Spinal cord (tissue), 10 donors: ENCODE measurements around the gene WWOX. TPM values are rescaled to one million over a fixed set of nuclear protein-coding genes. Genes with fewer than 3 reads are reported as not detected.

Experiments used
- DNase-seq, 6 donors: peaks; one replicate each; pipeline versions ENCODE4 v3.0.0 to v3.0.0-alpha.2; 2013 to 2015; ENCODE audit warnings: low spot score in 6 of 6, low read depth in 4 of 6
- H3K27ac ChIP-seq: one replicate; pipeline ENCODE4 v1.5.1; 2013; ENCODE audit warnings: low read depth, low read length, control low read depth
- H3K27me3 ChIP-seq: one replicate; pipeline ENCODE4 v1.6.1; 2013; ENCODE audit warnings: low read length; ENCODE audit not compliant: control insufficient read depth, insufficient read depth
- H3K36me3 ChIP-seq: one replicate; pipeline ENCODE4 v1.6.1; 2013; ENCODE audit warnings: low read length; ENCODE audit not compliant: control insufficient read depth, insufficient read depth
- H3K4me1 ChIP-seq: one replicate; pipeline ENCODE4 v1.6.1; 2013; ENCODE audit warnings: low read length; ENCODE audit not compliant: control insufficient read depth, insufficient read depth
- H3K4me3 ChIP-seq: one replicate; pipeline ENCODE4 v1.5.1; 2013; ENCODE audit warnings: low read depth, low read length, control low read depth
- H3K9me3 ChIP-seq: one replicate; pipeline ENCODE4 v1.6.1; 2013; ENCODE audit warnings: low read length; ENCODE audit not compliant: control insufficient read depth, insufficient read depth
- WGBS: methylation state at CpG from one replicate; pipeline ENCODE4 v1.1.5; 2013; ENCODE audit warnings: missing lambda C conversion rate; ENCODE audit not compliant: insufficient coverage; 5-methylcytosine and 5-hydroxymethylcytosine counted together
- polyA plus RNA-seq, 2 donors: library from polyadenylated mRNA; unstranded; fragments of 120-200 nt; gene quantifications; one replicate each; pipeline ENCODE4 v1.2.1, GENCODE V29; 2013; ENCODE audit not compliant: insufficient read length in 2 of 2
- total RNA-seq, 2 donors: library from RNA; depleted of rRNA in 1 of 2; stranded (reverse); fragments of 120-200 nt in 1 of 2; fragments of >200 nt in 1 of 2; gene quantifications; one replicate each; pipeline versions ENCODE4 v1.2.3 to v1.2.4, GENCODE V29; 2013 to 2014
- donor health status: healthy.

The WWOX gene
- total and polyA plus RNA-seq, 4 donors, result 27.5 to 51.5 (median 32.5) TPM

- peak in 1 of 6 donors; percentile 23 for DNase-seq
- H3K27ac ChIP-seq, result no peak overlapping the region
- H3K36me3 ChIP-seq, result no peaks in the 10 kb centered on the region
- WGBS, result 81% methylated on average over 7 of the region's 10 CpGs
- no peaks in the 10 kb centered on the region for H3K4me1 ChIP-seq
- H3K9me3 ChIP-seq, result no peaks in the 10 kb centered on the region
- no peaks in the 10 kb centered on the region for H3K27me3 ChIP-seq
- H3K4me3 ChIP-seq, result no peak overlapping the region
Observed at GRCh38 chr16:79089735-79090284, 990.4 kb downstream of the WWOX start.

DNA sequence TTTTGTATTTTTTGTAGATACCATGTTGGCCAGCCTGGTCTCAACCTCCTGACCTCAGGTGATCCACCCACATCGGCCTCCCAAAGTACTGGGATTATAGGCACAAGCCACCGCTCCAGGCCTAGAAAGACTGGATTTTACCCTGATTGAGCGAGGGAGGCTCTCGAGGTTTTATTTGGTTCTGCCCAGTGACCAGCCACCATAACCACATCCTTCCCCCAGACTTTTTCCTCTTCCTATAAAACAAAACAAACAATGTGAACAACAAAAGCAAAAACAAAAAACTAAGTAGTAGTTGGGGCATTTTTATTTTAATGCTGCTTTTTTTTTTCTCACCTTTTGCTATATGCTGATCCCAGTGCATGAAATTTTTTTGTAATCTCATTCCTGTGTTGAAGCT, 991.5 kb downstream of the WWOX start:
- no peaks in the 10 kb centered on the region for H3K27me3 ChIP-seq
- H3K4me3 ChIP-seq, result no peak overlapping the region
- no peak for DNase-seq
- H3K4me1 ChIP-seq, result peaks cover 1% of the 10 kb centered on the region
- H3K27ac ChIP-seq, result no peak overlapping the region
- WGBS, result 94% methylated on average over 2 of the region's 4 CpGs
- H3K36me3 ChIP-seq, result no peaks in the 10 kb centered on the region
- H3K9me3 ChIP-seq, result no peaks in the 10 kb centered on the region

- H3K27me3 ChIP-seq, result no peaks in the 10 kb centered on the region
- WGBS, result no CpG with 5 or more reads among the region's 5 CpGs
- DNase-seq, result no peak
Observed at GRCh38 chr16:79092846-79093245, 993.4 kb downstream of the WWOX start.

GRCh38 chr16:79093554-79093967, 994.1 kb downstream of the WWOX start:
- Histone ChIP-seq H3K27ac (no peak overlapping the region), H3K4me1 (peaks cover 5% of the 10 kb centered on the region), H3K36me3 (no peaks in the 10 kb centered on the region), H3K4me3 (no peak overlapping the region), H3K9me3 (no peaks in the 10 kb centered on the region), H3K27me3 (no peaks in the 10 kb centered on the region)
- DNase-seq, result no peak
- 95% methylated on average over 3 of the region's 10 CpGs for whole genome bisulfite sequencing

More at GRCh38 chr16:79092846-79093245, 993.4 kb downstream of the WWOX start:
- Histone ChIP-seq H3K36me3 (no peaks in the 10 kb centered on the region), H3K9me3 (no peaks in the 10 kb centered on the region), H3K4me1 (peaks cover 5% of the 10 kb centered on the region), H3K27ac (no peak overlapping the region), H3K4me3 (no peak overlapping the region)

GRCh38 chr16:79096246-79096645, 996.8 kb downstream of the WWOX start:
- Histone ChIP-seq H3K9me3 (no peaks in the 10 kb centered on the region), H3K4me1 (peaks cover 5% of the 10 kb centered on the region)
- 74% methylated on average over 7 of the region's 7 CpGs for WGBS

DNA sequence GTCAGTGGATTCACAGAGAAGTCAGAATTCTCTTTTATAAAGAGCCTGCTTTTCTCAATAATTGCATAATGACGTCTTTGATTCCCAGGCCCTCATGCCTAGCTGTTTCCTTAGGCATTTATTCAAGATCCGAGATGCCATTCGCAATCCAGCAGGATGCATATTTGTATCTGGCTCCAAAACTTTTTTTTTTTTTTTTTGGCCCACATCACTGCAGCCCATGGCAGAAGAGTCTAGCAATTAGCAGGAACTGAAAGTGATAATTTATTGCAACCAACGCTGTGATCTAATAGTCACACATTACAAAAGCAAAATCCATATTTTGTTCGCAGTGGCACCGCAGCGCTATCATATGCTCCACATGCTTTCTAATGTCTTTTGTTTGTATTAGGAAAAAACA, 997.7 kb downstream of the WWOX start:
- no peaks in the 10 kb centered on the region for H3K36me3 ChIP-seq
- no peak overlapping the region for H3K4me3 ChIP-seq
- no peaks in the 10 kb centered on the region for H3K9me3 ChIP-seq
- WGBS, result no CpG with 5 or more reads among the region's 7 CpGs
- peaks cover 5% of the 10 kb centered on the region for H3K4me1 ChIP-seq
- H3K27me3 ChIP-seq, result no peaks in the 10 kb centered on the region
- peak in 2 of 6 donors; percentile 63 to 85 for DNase-seq
- peak overlapping the region; percentile 16 for H3K27ac ChIP-seq

More at GRCh38 chr16:79096246-79096645, 996.8 kb downstream of the WWOX start:
- no peaks in the 10 kb centered on the region for H3K36me3 ChIP-seq
- H3K27me3 ChIP-seq, result no peaks in the 10 kb centered on the region
- no peak overlapping the region for H3K4me3 ChIP-seq
- no peak for DNase-seq
- H3K27ac ChIP-seq, result no peak overlapping the region

DNA sequence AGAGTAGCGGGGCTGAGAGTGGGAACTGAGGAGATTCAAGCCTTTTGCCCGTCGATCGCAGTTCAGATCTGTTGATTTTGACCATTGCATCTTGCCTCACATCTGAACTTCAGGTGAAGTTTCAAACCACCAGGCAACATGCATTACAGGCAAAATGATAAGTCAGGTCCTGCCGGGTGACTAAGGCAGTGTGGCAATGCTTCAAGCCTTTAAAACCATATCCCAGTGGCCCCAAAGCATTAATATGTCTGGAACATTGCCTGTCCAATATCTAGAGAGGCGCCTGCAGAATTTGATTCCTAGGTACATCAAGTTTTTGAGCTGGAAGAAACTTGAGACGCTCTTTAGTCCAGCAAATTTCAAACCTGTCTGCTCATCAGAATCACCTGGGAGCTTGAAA, 998.3 kb downstream of the WWOX start:
- H3K36me3 ChIP-seq, result no peaks in the 10 kb centered on the region
- DNase-seq, result no peak
- no peak overlapping the region for H3K27ac ChIP-seq
- no peaks in the 10 kb centered on the region for H3K27me3 ChIP-seq
- no peaks in the 10 kb centered on the region for H3K9me3 ChIP-seq
- WGBS, result 82% methylated on average over 6 of the region's 7 CpGs
- H3K4me3 ChIP-seq, result no peak overlapping the region
- peaks cover 5% of the 10 kb centered on the region for H3K4me1 ChIP-seq

DNA sequence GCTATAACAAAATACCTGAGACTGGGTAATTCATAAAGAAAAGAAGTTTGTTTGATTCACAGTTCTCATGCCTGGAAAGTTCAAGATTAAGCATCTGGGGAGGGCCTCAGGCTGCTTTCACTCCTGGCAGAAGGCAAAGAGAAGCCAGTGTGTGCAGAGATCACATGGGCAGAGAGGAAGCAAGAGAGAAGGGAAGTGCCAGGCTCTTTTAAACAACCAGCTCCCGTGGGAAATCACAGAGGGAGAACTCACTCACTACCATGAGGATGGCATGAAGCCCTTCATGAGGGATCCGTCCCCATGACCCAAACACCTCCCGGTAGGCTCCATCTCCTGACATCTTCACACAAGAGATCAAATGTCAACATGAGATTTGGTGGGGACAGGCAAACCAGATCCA, 999.5 kb downstream of the WWOX start:
- WGBS, result 83% methylated on average over 1 of the region's 3 CpGs
- no peak for DNase-seq
- H3K27ac ChIP-seq, result no peak overlapping the region
- H3K4me1 ChIP-seq, result peaks cover 5% of the 10 kb centered on the region
- no peaks in the 10 kb centered on the region for H3K36me3 ChIP-seq
- H3K27me3 ChIP-seq, result no peaks in the 10 kb centered on the region
- no peaks in the 10 kb centered on the region for H3K9me3 ChIP-seq
- no peak overlapping the region for H3K4me3 ChIP-seq

DNA sequence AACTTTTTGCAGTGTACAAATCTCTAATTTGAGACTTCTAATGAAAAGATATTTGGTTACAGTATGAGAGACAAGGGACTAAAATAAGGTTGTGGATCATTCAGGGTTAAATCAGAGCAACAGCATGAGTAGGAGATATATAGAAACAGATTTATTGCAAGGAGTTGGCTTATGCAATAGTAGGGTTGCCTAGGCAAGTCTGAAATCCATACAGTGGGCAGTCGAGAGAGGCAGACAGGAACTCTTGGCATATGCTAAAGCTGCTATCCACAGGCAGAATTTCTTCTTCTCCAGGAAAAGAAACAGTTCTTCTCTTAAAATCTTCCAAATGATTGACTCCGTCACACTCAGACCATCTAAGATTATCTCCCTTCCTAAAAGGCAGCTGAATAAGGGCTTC, 1000.3 kb downstream of the WWOX start:
- H3K4me1 ChIP-seq, result peaks cover 5% of the 10 kb centered on the region
- WGBS, result 71% methylated on average over 1 of the region's 2 CpGs
- H3K9me3 ChIP-seq, result no peaks in the 10 kb centered on the region
- H3K4me3 ChIP-seq, result no peak overlapping the region
- DNase-seq, result no peak
- no peaks in the 10 kb centered on the region for H3K36me3 ChIP-seq
- no peak overlapping the region for H3K27ac ChIP-seq
- no peaks in the 10 kb centered on the region for H3K27me3 ChIP-seq

GRCh38 chr16:79100447-79100846, 1001.0 kb downstream of the WWOX start:
- H3K4me3 ChIP-seq, result no peak overlapping the region
- no peaks in the 10 kb centered on the region for H3K36me3 ChIP-seq
- peak in 2 of 6 donors; percentile 57 to 64 for DNase-seq
- 32% methylated on average over 8 of the region's 8 CpGs for WGBS
- peaks cover 5% of the 10 kb centered on the region for H3K4me1 ChIP-seq
- H3K27me3 ChIP-seq, result no peaks in the 10 kb centered on the region
- no peaks in the 10 kb centered on the region for H3K9me3 ChIP-seq
- H3K27ac ChIP-seq, result no peak overlapping the region
